HFF-Myc (cell line): ENCODE measurements around the gene LBX1.

Source experiments
- DNase-seq: peaks from one replicate; pipeline ENCODE4 v3.0.0-alpha.2; 2011; ENCODE audit warnings: low read depth; ENCODE audit errors: extremely low read depth
- H3K4me3 ChIP-seq: replicated peaks from 2 replicates; pipeline ENCODE4 v1.5.1; 2011; ENCODE audit warnings: low read depth, mild to moderate bottlenecking, control low read depth, low read length
- TF ChIP-seq, protein P1 (sequence below): IDR thresholded peaks from 2 replicates; pipeline ENCODE4 v1.5.1; 2012; ENCODE audit warnings: mild to moderate bottlenecking, low read depth, low read length, control low read depth; ENCODE audit errors: missing control alignments

LBX1 gene

DNA sequence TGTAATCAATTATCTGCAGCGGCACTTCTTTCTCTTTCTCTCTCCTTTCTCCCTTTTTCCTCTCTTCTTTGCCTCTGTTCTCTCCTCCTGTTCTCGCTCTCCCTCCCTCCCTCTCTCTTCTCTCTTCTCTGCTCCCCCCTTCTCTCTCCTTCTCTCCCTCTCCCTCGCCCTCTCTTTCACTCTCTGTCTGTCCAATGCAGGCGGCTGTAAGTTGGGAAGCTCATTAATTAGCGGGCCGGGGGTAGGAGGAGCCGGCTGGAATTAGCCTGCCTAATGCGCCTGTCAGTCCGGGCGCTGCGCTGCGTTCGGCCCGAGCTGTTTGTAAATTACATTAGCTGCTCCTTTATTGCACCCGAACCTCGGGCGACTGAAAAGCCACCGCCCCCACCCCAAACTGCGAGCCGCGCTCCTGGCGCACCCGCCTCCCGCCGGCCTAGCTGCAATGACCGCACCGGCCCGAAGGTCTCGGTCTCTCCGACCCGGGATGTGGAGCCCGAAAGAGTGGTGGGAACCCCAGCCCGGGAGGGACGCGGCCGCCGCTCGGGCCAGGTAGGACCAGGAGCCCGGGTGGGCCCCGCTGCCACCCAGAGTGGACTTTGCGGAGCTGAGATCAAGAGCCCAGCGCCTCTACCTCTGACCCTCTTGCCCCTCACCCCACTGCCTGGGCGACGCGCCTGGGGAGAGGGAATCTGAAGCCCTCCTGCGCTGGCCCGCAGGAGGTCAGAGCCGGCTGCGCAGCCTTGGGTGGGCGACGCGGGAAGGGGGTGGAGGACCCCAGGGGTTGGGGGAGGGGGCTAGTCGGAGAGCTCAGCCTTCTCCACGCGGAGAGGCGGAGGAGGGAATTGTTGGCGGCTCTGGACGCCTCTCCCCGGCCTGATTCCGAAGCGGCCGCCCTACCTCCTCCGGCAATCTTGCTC, at the start of gene LBX1:
Gene LBX1, minus strand, starts transcription at position 198 of the 917 bp plus-strand sequence. CDS start 648 bp downstream, outside the sequence.
- DNase-seq: no peak
- H3K4me3 ChIP-seq: no peak within 1 kb of the TSS
- TF ChIP-seq, protein P1, sequence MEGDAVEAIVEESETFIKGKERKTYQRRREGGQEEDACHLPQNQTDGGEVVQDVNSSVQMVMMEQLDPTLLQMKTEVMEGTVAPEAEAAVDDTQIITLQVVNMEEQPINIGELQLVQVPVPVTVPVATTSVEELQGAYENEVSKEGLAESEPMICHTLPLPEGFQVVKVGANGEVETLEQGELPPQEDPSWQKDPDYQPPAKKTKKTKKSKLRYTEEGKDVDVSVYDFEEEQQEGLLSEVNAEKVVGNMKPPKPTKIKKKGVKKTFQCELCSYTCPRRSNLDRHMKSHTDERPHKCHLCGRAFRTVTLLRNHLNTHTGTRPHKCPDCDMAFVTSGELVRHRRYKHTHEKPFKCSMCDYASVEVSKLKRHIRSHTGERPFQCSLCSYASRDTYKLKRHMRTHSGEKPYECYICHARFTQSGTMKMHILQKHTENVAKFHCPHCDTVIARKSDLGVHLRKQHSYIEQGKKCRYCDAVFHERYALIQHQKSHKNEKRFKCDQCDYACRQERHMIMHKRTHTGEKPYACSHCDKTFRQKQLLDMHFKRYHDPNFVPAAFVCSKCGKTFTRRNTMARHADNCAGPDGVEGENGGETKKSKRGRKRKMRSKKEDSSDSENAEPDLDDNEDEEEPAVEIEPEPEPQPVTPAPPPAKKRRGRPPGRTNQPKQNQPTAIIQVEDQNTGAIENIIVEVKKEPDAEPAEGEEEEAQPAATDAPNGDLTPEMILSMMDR: no peak

GRCh38 chr10:101273741-101274140, 44.5 kb upstream of the LBX1 start:
- H3K4me3 ChIP-seq: no peak overlapping the region
- DNase-seq: no peak
- TF ChIP-seq, protein P1: no peak

DNA sequence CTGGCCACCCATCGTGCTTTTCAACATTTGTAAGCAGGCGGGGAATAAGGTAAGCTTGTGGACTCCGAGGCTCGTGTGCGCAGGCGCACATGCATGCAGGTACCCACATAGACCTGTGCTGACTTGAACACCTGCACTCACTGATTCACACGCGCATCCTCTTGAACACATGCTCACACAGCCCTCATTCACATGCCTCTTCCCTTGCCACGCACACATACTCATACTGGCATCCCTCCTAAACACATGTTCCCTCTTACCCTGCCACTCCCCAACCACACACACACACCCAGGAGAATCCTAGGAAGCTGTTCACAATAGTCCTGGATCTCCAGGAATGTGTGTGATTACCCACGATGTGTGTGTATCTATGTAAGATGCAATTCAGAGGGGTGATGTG, 44.1 kb upstream of the LBX1 start:
- no peak for DNase-seq
- TF ChIP-seq, protein P1: no peak
- no peak overlapping the region for H3K4me3 ChIP-seq

- DNase-seq: peak; percentile 31
- TF ChIP-seq, protein P1: peak; percentile 87
- H3K4me3 ChIP-seq: no peak overlapping the region
Measured at GRCh38 chr10:101272229-101272868, 43.1 kb upstream of the LBX1 start.

GRCh38 chr10:101270763-101271162, 41.5 kb upstream of the LBX1 start:
- no peak overlapping the region for H3K4me3 ChIP-seq
- TF ChIP-seq, protein P1: no peak
- DNase-seq: no peak

DNA sequence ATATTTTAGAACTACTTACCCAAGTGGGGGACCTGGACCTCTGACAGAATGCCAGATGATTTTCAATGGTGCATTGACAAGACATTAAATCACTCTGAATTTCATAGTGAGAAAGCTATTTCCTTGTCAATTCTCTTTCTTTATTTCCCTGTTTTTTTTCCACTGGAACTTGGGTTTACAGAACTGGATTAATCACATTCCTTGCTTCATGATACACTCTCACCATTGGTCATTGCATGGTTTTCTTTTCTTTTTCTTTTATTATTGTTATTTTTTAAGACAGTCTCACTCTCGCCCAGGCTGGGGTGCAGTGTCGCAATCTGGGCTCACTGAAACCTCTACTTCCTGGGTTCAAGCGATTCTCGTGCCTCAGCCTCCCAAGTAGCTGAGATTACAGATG, 38.5 kb upstream of the LBX1 start:
- no peak overlapping the region for H3K4me3 ChIP-seq
- TF ChIP-seq, protein P1: no peak
- no peak for DNase-seq
